Loucy (cell line): ENCODE measurements around the gene TPCN2.

ENCODE experiments used
- H2AFZ ChIP-seq: fragments of 200-600 bp; sonication (generic); 2 replicates; pipeline ENCODE4 v1.6.0; 2016; ENCODE audit warnings: antibody characterized with exemption, mild to moderate bottlenecking, low read length, moderate library complexity
- H3F3A ChIP-seq: fragments of 200-600 bp; 2 replicates; pipeline ENCODE4 v1.6.0; 2016; ENCODE audit warnings: antibody characterized with exemption, low read depth, mild to moderate bottlenecking
- H3K27me3 ChIP-seq: fragments of 200-600 bp; sonication (generic); 2 replicates; pipeline ENCODE4 v1.6.1; 2014; ENCODE audit warnings: low read length, mild to moderate bottlenecking; ENCODE audit not compliant: insufficient read depth, poor library complexity, severe bottlenecking
- H3K36me3 ChIP-seq: fragments of 200-600 bp; sonication (generic); 2 replicates; pipeline ENCODE4 v1.6.1; 2016; ENCODE audit warnings: low read length; ENCODE audit not compliant: insufficient read depth
- H3K4me1 ChIP-seq: fragments of 200-600 bp; sonication (generic); 2 replicates; pipeline ENCODE4 v1.5.1; 2014; ENCODE audit warnings: low read length, mild to moderate bottlenecking; ENCODE audit not compliant: insufficient read depth, poor library complexity, severe bottlenecking
- H3K4me2 ChIP-seq: fragments of 200-600 bp; sonication (generic); 2 replicates; pipeline ENCODE4 v1.6.0; 2014; ENCODE audit warnings: antibody characterized with exemption, low read length, low read depth, mild to moderate bottlenecking; ENCODE audit not compliant: poor library complexity, severe bottlenecking
- H3K4me3 ChIP-seq: fragments of 200-600 bp; sonication (generic); 2 replicates; pipeline ENCODE4 v1.5.1; 2014; ENCODE audit warnings: low read length, mild to moderate bottlenecking, mixed read lengths; ENCODE audit not compliant: poor library complexity, severe bottlenecking
- H3K79me2 ChIP-seq: fragments of 200-600 bp; sonication (generic); 2 replicates; pipeline ENCODE4 v1.6.1; 2014; ENCODE audit warnings: low read length; ENCODE audit not compliant: insufficient read depth
- H3K9ac ChIP-seq: fragments of 200-600 bp; sonication (generic); 2 replicates; pipeline ENCODE4 v1.6.0; 2014; ENCODE audit warnings: mild to moderate bottlenecking, low read depth, low read length, moderate library complexity; ENCODE audit not compliant: poor library complexity, severe bottlenecking
- H3K9me2 ChIP-seq: fragments of 200-600 bp; sonication (generic); replicated peaks from 2 replicates; pipeline ENCODE4 v1.6.1; 2016; ENCODE audit warnings: low read depth, low read length, mixed read lengths
- H3K9me3 ChIP-seq: fragments of 200-600 bp; sonication (generic); 2 replicates; pipeline ENCODE4 v1.6.1; 2014; ENCODE audit warnings: mild to moderate bottlenecking, antibody characterized with exemption, low read length, low read depth; ENCODE audit not compliant: insufficient read depth
- H4K20me1 ChIP-seq: fragments of 200-600 bp; sonication (generic); 2 replicates; pipeline ENCODE4 v1.6.0; 2014; ENCODE audit warnings: antibody characterized with exemption, low read length, mild to moderate bottlenecking; ENCODE audit not compliant: insufficient read depth, poor library complexity, severe bottlenecking
- EZH2phosphoT487 ChIP-seq: fragments of 200-600 bp; IDR thresholded peaks from 2 replicates; pipeline ENCODE4 v1.6.1; 2018; ENCODE audit warnings: antibody characterized with exemption, mild to moderate bottlenecking, moderate library complexity, borderline replicate concordance
- TF ChIP-seq, protein P1 (sequence below): fragments of 200-600 bp; sonication (generic); conservative IDR thresholded peaks from 2 replicates; pipeline ENCODE4 v1.5.1; 2014; ENCODE audit warnings: mild to moderate bottlenecking, antibody characterized with exemption, low read length

The TPCN2 gene

DNA sequence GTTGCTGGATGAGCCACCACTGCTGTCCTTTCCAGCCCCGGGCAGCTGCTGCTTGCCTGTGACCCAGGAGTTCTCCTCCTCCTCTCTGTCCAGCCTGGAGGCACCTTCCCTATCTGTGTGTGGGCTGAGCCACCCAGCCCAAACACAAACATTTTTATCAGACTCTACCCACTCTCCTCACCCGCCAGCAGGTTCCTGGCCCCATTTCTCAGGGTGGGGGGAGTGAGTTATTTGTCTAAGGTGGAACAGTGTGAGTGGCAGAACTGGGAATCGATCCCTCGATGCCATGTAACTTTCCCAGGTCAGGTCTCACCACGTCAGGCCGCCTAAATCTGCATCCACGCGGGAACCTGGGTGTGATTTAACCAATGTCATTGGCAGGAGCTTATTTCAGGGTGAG, 86.2 kb downstream of the TPCN2 start:
- H3K36me3 ChIP-seq: no peaks in the 10 kb centered on the region
- H3K79me2 ChIP-seq: no peaks in the 10 kb centered on the region
- no peaks in the 10 kb centered on the region for H3F3A ChIP-seq
- H2AFZ ChIP-seq: no peak overlapping the region
- H3K27me3 ChIP-seq: no peaks in the 10 kb centered on the region
- no peak overlapping the region for H3K4me2 ChIP-seq
- TF ChIP-seq EZH2phosphoT487: no peak
- TF ChIP-seq, protein P1, sequence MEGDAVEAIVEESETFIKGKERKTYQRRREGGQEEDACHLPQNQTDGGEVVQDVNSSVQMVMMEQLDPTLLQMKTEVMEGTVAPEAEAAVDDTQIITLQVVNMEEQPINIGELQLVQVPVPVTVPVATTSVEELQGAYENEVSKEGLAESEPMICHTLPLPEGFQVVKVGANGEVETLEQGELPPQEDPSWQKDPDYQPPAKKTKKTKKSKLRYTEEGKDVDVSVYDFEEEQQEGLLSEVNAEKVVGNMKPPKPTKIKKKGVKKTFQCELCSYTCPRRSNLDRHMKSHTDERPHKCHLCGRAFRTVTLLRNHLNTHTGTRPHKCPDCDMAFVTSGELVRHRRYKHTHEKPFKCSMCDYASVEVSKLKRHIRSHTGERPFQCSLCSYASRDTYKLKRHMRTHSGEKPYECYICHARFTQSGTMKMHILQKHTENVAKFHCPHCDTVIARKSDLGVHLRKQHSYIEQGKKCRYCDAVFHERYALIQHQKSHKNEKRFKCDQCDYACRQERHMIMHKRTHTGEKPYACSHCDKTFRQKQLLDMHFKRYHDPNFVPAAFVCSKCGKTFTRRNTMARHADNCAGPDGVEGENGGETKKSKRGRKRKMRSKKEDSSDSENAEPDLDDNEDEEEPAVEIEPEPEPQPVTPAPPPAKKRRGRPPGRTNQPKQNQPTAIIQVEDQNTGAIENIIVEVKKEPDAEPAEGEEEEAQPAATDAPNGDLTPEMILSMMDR: no peak
- H3K9me2 ChIP-seq: no peaks in the 10 kb centered on the region
- H4K20me1 ChIP-seq: no peaks in the 10 kb centered on the region
- no peaks in the 10 kb centered on the region for H3K4me1 ChIP-seq
- no peak overlapping the region for H3K4me3 ChIP-seq
- no peak overlapping the region for H3K9ac ChIP-seq
- H3K9me3 ChIP-seq: no peaks in the 10 kb centered on the region

DNA sequence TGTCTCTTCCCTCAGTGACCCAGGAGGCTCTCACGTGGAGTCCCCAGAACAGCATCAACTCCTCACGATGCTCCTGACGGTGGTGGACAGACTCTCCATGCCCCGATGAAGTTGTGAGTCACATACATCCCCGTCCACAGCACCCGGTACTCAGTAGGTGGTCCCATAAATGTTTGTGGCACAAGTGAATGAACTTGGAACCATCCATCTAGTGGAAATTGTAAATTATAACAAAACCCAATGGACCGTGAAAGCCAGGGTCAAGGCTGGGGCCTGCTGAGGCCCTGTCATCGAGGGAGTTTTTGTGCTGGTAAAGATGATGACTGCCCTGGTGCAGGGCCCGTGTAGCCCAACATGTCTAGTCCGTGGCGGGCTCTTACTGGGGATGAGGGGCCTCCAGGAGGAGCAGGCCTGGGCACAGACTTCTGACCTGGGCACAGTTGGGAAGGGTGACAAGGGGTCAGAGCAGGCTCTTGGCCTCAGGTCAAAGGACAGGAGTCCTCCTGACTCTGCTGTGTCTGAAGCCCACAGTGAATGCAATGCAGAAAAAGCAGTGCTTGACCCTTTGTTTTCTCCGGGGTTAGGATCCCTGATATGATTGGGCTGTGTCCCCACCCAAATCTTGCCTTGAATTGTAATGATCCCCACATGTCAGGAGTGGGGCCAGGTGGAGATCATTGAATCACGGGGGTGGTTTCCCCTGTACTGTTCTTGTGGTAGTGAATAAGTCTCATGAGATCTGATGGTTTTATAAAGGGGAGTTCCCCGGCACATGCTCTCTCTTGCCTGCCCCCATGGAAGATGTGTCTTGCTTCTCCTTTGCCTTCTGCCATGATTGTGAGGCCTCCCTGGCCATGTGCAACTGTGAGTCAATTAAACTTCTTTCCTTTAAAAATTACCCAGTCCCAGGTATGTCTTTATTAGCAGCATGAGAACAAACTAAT, 87.0 kb downstream of the TPCN2 start:
- H3F3A ChIP-seq: no peaks in the 10 kb centered on the region
- H2AFZ ChIP-seq: no peak overlapping the region
- H3K4me2 ChIP-seq: no peak overlapping the region
- H4K20me1 ChIP-seq: no peaks in the 10 kb centered on the region
- no peaks in the 10 kb centered on the region for H3K36me3 ChIP-seq
- H3K4me3 ChIP-seq: no peak overlapping the region
- no peaks in the 10 kb centered on the region for H3K9me2 ChIP-seq
- H3K9ac ChIP-seq: no peak overlapping the region
- H3K4me1 ChIP-seq: no peaks in the 10 kb centered on the region
- TF ChIP-seq, protein P1: no peak
- no peak for TF ChIP-seq EZH2phosphoT487
- no peaks in the 10 kb centered on the region for H3K27me3 ChIP-seq
- no peaks in the 10 kb centered on the region for H3K9me3 ChIP-seq
- H3K79me2 ChIP-seq: no peaks in the 10 kb centered on the region

DNA sequence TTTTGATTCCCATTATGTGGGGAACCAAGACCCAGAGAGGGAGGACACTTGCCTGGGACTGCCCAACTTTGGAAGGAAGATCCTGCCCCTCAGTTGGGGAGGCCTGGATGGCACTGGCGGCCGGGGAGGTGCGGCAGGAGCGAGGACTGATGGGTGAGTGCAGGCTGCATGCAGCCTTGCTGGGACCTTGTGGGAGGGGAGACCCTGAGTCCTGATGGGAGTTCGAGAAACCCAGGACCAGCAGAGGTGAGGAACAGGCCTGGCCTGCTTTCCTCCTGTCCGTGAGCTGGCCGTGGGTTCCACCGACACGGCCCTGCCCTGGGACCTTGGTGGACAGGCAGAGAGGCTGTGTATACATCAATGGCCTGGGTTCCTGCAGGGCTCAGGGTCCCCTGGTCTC, 87.7 kb downstream of the TPCN2 start:
- H3K9me3 ChIP-seq: no peaks in the 10 kb centered on the region
- no peak for TF ChIP-seq EZH2phosphoT487
- TF ChIP-seq, protein P1: no peak
- no peaks in the 10 kb centered on the region for H3F3A ChIP-seq
- H3K4me2 ChIP-seq: no peak overlapping the region
- H3K27me3 ChIP-seq: no peaks in the 10 kb centered on the region
- no peak overlapping the region for H3K9ac ChIP-seq
- no peaks in the 10 kb centered on the region for H3K4me1 ChIP-seq
- H3K4me3 ChIP-seq: no peak overlapping the region
- no peaks in the 10 kb centered on the region for H3K36me3 ChIP-seq
- no peaks in the 10 kb centered on the region for H3K79me2 ChIP-seq
- no peaks in the 10 kb centered on the region for H3K9me2 ChIP-seq
- no peaks in the 10 kb centered on the region for H4K20me1 ChIP-seq
- H2AFZ ChIP-seq: no peak overlapping the region
